H1 (cell line): Measurements from ENCODE around the gene MPC1. TPM values are rescaled to one million over a fixed set of nuclear protein-coding genes. Genes with fewer than 3 reads are reported as not detected.

Experiments
- CTCF ChIA-PET: fragments of 300-600 bp; sonication (Branson Sonifier 250); formaldehyde crosslinking; loops from one replicate; lab custom pipeline; 2021; ENCODE audit not compliant: partially characterized antibody; lab: Charles Lee
- POLR2A ChIA-PET: fragments of 300-600 bp; sonication (Branson Sonifier 250); formaldehyde crosslinking; loops from one replicate; lab custom pipeline; 2021; ENCODE audit warnings: inconsistent platforms; ENCODE audit not compliant: partially characterized antibody; lab: Charles Lee
- DNase-seq, 2 experiments: peaks; one replicate each; pipeline versions ENCODE4 v3.0.0 to v3.0.0-alpha.2; 2010 to 2022; ENCODE audit warnings: low spot score in 2 of 2, low read depth in 1 of 2, mixed read lengths in 1 of 2
- FAIRE-seq: peaks from 2 replicates; lab custom pipeline; 2011; peaks lifted over from hg19 to GRCh38; lab: Jason Lieb, UNC
- H2AFZ ChIP-seq: 2 replicates; pipeline ENCODE4 v1.8.1; 2012; ENCODE audit warnings: low read length, inconsistent platforms
- H2AK5ac ChIP-seq: 2 replicates; pipeline ENCODE4 v1.6.1; 2013; ENCODE audit warnings: low read depth, low read length
- H2BK120ac ChIP-seq: replicated peaks from 2 replicates; pipeline ENCODE3; 2013; ENCODE audit warnings: low read depth, low read length, inconsistent platforms
- H2BK12ac ChIP-seq: 2 replicates; pipeline ENCODE4 v1.6.1; 2013; ENCODE audit warnings: low read depth, low read length
- H2BK15ac ChIP-seq: 2 replicates; pipeline ENCODE4 v1.6.1; 2013; ENCODE audit warnings: low read length
- H2BK20ac ChIP-seq: 2 replicates; pipeline ENCODE4 v1.6.1; 2013; ENCODE audit warnings: low read length
- H2BK5ac ChIP-seq: 2 replicates; pipeline ENCODE4 v1.6.1; 2013; ENCODE audit warnings: low read depth, low read length
- H3K14ac ChIP-seq: 2 replicates; pipeline ENCODE4 v1.6.1; 2013; ENCODE audit warnings: inconsistent platforms; ENCODE audit not compliant: insufficient read length
- H3K18ac ChIP-seq: 2 replicates; pipeline ENCODE4 v1.6.1; 2013; ENCODE audit warnings: low read length; ENCODE audit errors: extremely low read depth
- H3K23ac ChIP-seq: 2 replicates; pipeline ENCODE4 v1.6.1; 2013; ENCODE audit warnings: inconsistent platforms; ENCODE audit not compliant: insufficient read length
- H3K23me2 ChIP-seq: 2 replicates; pipeline ENCODE4 v1.6.1; 2013; ENCODE audit warnings: low read depth, low read length
- H3K27ac ChIP-seq: 2 replicates; pipeline ENCODE4 v1.6.1; 2011; ENCODE audit warnings: low read depth, low read length, inconsistent platforms
- H3K27me3 ChIP-seq, 4 experiments: replicated peaks in 1 of 4; 1 replicate in 1 of 4; 2 replicates in 3 of 4; pipeline versions ENCODE4 v1.6.1 to v1.8.1; 2011 to 2013; ENCODE audit warnings: low read length in 3 of 4, mild to moderate bottlenecking in 3 of 4, inconsistent platforms in 2 of 4, mixed read lengths in 2 of 4, moderate library complexity in 1 of 4; ENCODE audit not compliant: control insufficient read depth in 3 of 4, insufficient read depth in 3 of 4; ENCODE audit errors: extremely low read depth in 1 of 4
- H3K36me3 ChIP-seq, 4 experiments: 2 replicates each; pipeline versions ENCODE4 v1.6.1 to v1.8.1; 2011 to 2013; ENCODE audit warnings: mild to moderate bottlenecking in 4 of 4, low read length in 3 of 4, moderate library complexity in 2 of 4, control low read depth in 1 of 4, inconsistent platforms in 1 of 4; ENCODE audit not compliant: insufficient read depth in 4 of 4, control insufficient read depth in 2 of 4
- H3K4ac ChIP-seq: replicated peaks from 2 replicates; pipeline ENCODE3; 2013; ENCODE audit warnings: low read length, low read depth, mixed read lengths, inconsistent platforms; ENCODE audit not compliant: insufficient read length
- H3K4me1 ChIP-seq, 4 experiments: replicated peaks in 1 of 4; 1 replicate in 1 of 4; 2 replicates in 3 of 4; pipeline versions ENCODE4 v1.6.1 to v1.8.1; 2011 to 2013; ENCODE audit warnings: low read length in 3 of 4, inconsistent platforms in 2 of 4, mixed read lengths in 1 of 4; ENCODE audit not compliant: insufficient read depth in 4 of 4, control insufficient read depth in 3 of 4
- H3K4me2 ChIP-seq, 2 experiments: 2 replicates each; pipeline versions ENCODE4 v1.6.1 to v1.8.1; 2011 to 2013; ENCODE audit warnings: low read depth in 2 of 2, low read length in 2 of 2, control low read depth in 1 of 2, inconsistent platforms in 1 of 2, mild to moderate bottlenecking in 1 of 2; ENCODE audit not compliant: insufficient read depth in 1 of 2
- H3K4me3 ChIP-seq, 4 experiments: fragments of 200-600, 300-600 bp in 1 of 4; sonication (generic), shearing (Covaris generic), sonication (Bioruptor Twin) in 1 of 4; 2 replicates each; pipeline versions ENCODE4 v1.5.1 to v1.8.1; 2011 to 2016; ENCODE audit warnings: low read length in 4 of 4, low read depth in 3 of 4, control low read depth in 2 of 4, inconsistent platforms in 2 of 4, mild to moderate bottlenecking in 2 of 4, mixed read lengths in 1 of 4, moderate library complexity in 1 of 4; ENCODE audit not compliant: insufficient read depth in 2 of 4; ENCODE audit errors: extremely low read depth in 1 of 4
- H3K56ac ChIP-seq: replicated peaks from 2 replicates; pipeline ENCODE3; 2013; ENCODE audit warnings: low read depth, mild to moderate bottlenecking, mixed read lengths, low read length, inconsistent platforms; ENCODE audit not compliant: insufficient read length
- H3K79me1 ChIP-seq: 2 replicates; pipeline ENCODE4 v1.6.1; 2013; ENCODE audit warnings: low read depth, low read length, control low read depth
- H3K79me2 ChIP-seq, 2 experiments: 2 replicates each; pipeline versions ENCODE4 v1.6.1 to v1.8.1; 2012 to 2013; ENCODE audit warnings: low read length in 2 of 2, mild to moderate bottlenecking in 2 of 2, inconsistent platforms in 1 of 2; ENCODE audit not compliant: insufficient read depth in 2 of 2, control insufficient read depth in 1 of 2
- H3K9ac ChIP-seq, 4 experiments: replicated peaks in 1 of 4; 1 replicate in 1 of 4; 2 replicates in 3 of 4; pipeline versions ENCODE4 v1.6.1 to v1.8.1; 2011 to 2013; ENCODE audit warnings: low read depth in 3 of 4, low read length in 3 of 4, control low read depth in 2 of 4, mild to moderate bottlenecking in 2 of 4, moderate library complexity in 2 of 4, inconsistent platforms in 1 of 4; ENCODE audit errors: extremely low read depth in 1 of 4
- H3K9me3 ChIP-seq, 2 experiments: 2 replicates each; pipeline versions ENCODE4 v1.6.1 to v1.8.1; 2012 to 2013; ENCODE audit warnings: mild to moderate bottlenecking in 2 of 2, moderate library complexity in 2 of 2, control low read depth in 1 of 2, inconsistent platforms in 1 of 2, low read depth in 1 of 2, low read length in 1 of 2, mixed read lengths in 1 of 2; ENCODE audit not compliant: insufficient read depth in 2 of 2
- H4K20me1 ChIP-seq, 2 experiments: replicated peaks in 1 of 2; 2 replicates each; pipeline versions ENCODE3 to v1.8.1; 2011 to 2013; ENCODE audit warnings: inconsistent platforms in 2 of 2, low read length in 2 of 2, mild to moderate bottlenecking in 1 of 2; ENCODE audit not compliant: insufficient read depth in 2 of 2, control insufficient read depth in 1 of 2
- H4K5ac ChIP-seq: 2 replicates; pipeline ENCODE4 v1.6.1; 2013; ENCODE audit warnings: low read length, low read depth, mixed read lengths, inconsistent platforms; ENCODE audit not compliant: insufficient read length
- H4K8ac ChIP-seq: 2 replicates; pipeline ENCODE4 v1.8.0; 2013; ENCODE audit warnings: mild to moderate bottlenecking, moderate library complexity, low read length, inconsistent platforms; ENCODE audit not compliant: insufficient read depth; ENCODE audit errors: extremely low read depth
- H4K91ac ChIP-seq: replicated peaks from 2 replicates; pipeline ENCODE3; 2013; ENCODE audit warnings: low read length, mixed read lengths, inconsistent platforms; ENCODE audit not compliant: insufficient read length
- ASH2L ChIP-seq: fragments of 200-600, 300-600 bp; sonication (generic); IDR thresholded peaks from one replicate; pipeline ENCODE4 v1.7.1; 2017; ENCODE audit warnings: low read length
- ATF3 ChIP-seq: IDR thresholded peaks from 2 replicates; pipeline ENCODE4 v1.6.1; 2011; ENCODE audit warnings: low read depth, mild to moderate bottlenecking, low read length; ENCODE audit not compliant: insufficient read depth
- CHD1 ChIP-seq: IDR thresholded peaks from 2 replicates; pipeline ENCODE4 v1.6.1; 2012; ENCODE audit warnings: low read depth, low read length, improper control_type of control experiment
- CTBP2 ChIP-seq: IDR thresholded peaks from 2 replicates; pipeline ENCODE4 v1.7.0; 2011; ENCODE audit warnings: borderline replicate concordance, mild to moderate bottlenecking, moderate library complexity, mixed read lengths, low read length; ENCODE audit not compliant: insufficient read depth, insufficient read length
- EGR1 ChIP-seq: IDR thresholded peaks from 2 replicates; pipeline ENCODE4 v1.6.1; 2011; ENCODE audit warnings: low read depth, low read length, borderline replicate concordance
- EP300 ChIP-seq, 2 experiments: IDR thresholded peaks; 1 replicate in 1 of 2; 2 replicates in 1 of 2; pipeline ENCODE4 v1.6.1; 2011 to 2012; ENCODE audit warnings: low read depth in 2 of 2, low read length in 2 of 2, mild to moderate bottlenecking in 2 of 2, borderline replicate concordance in 1 of 2, inconsistent platforms in 1 of 2, moderate library complexity in 1 of 2
- GTF2F1 ChIP-seq: IDR thresholded peaks from 2 replicates; pipeline ENCODE4 v1.6.1; 2012; ENCODE audit warnings: low read depth, low read length, improper control_type of control experiment, borderline replicate concordance
- POU5F1 ChIP-seq: IDR thresholded peaks from 2 replicates; pipeline ENCODE4 v1.6.1; 2011; ENCODE audit warnings: low read depth, mild to moderate bottlenecking, low read length, moderate library complexity
- SIX5 ChIP-seq: IDR thresholded peaks from 2 replicates; pipeline ENCODE4 v1.6.1; 2011; ENCODE audit warnings: mild to moderate bottlenecking, low read depth, low read length
- TAF1 ChIP-seq: IDR thresholded peaks from 2 replicates; pipeline ENCODE4 v1.6.1; 2011; ENCODE audit warnings: mild to moderate bottlenecking, low read depth, low read length
- TEAD4 ChIP-seq: IDR thresholded peaks from 2 replicates; pipeline ENCODE4 v1.6.1; 2012; ENCODE audit warnings: low read depth, low read length, inconsistent platforms, mixed read lengths
- YY1 ChIP-seq: IDR thresholded peaks from 2 replicates; pipeline ENCODE4 v1.6.1; 2011; ENCODE audit warnings: low read depth, mild to moderate bottlenecking, low read length
- WGBS, 2 experiments: shearing (Covaris generic) in 1 of 2; methylation state at CpG; one replicate each; pipeline versions ENCODE4 v1.1.6 to v1.1.7; 2013 to 2015; ENCODE audit warnings: low lambda C conversion rate in 2 of 2, mixed read lengths in 2 of 2, inconsistent platforms in 1 of 2, low coverage in 1 of 2, missing lambda C conversion rate in 1 of 2; ENCODE audit not compliant: insufficient replicate concordance in 2 of 2, insufficient coverage in 1 of 2, insufficient read length in 1 of 2; ENCODE audit errors: extremely low coverage in 1 of 2, missing lambda C conversion rate in 1 of 2; 5-methylcytosine and 5-hydroxymethylcytosine counted together
- polyA plus RNA-seq, 7 experiments: library from polyadenylated mRNA; depleted of rRNA in 3 of 7; stranded (reverse) in 5 of 7; unstranded in 2 of 7; fragments of >200 nt in 5 of 7; fragments of 200-250 nt in 2 of 7; gene quantifications; 1 replicate in 5 of 7; 2 replicates in 1 of 7; 4 replicates in 1 of 7; pipeline versions ENCODE4 v1.2.1 to v1.2.3, GENCODE V29; 2011 to 2013; ENCODE audit warnings: missing spikeins in 2 of 7, mixed read lengths in 2 of 7
- total RNA-seq: library from RNA; stranded (reverse); fragmentation: NEBNext Ultra II Directional; extraction: Animal tissue kit (Norgen Biotek cat#: 25700); gene quantifications from 2 replicates; pipeline ENCODE4 v1.2.1, GENCODE V29; 2021

MPC1 gene
- total and polyA plus RNA-seq, 2 of the 8 experiments (the other 6 are each of a cell fraction or from before 2014, with no cell fraction given) = 10.2 to 12.6 TPM

GRCh38 chr6:166387642-166388289, 5.0 kb upstream of the MPC1 start:
- Histone ChIP-seq H3K9ac (no peak overlapping the region; a peak in 1 of 7 replicates), H2BK15ac (no peak overlapping the region), H3K27ac (no peak overlapping the region), H2BK5ac (no peak overlapping the region), H3K18ac (no peak overlapping the region), H3K4me1 (no peaks in the 10 kb centered on the region; a peak in 1 of 7 replicates), H3K4me3 (no peak overlapping the region), H3K79me1 (no peaks in the 10 kb centered on the region), H3K36me3 (no peaks in the 10 kb centered on the region), H2AK5ac (no peak overlapping the region), H2AFZ (no peak overlapping the region), H3K27me3 (no peaks in the 10 kb centered on the region; a peak in 1 of 7 replicates), H2BK12ac (no peak overlapping the region), H3K9me3 (no peaks in the 10 kb centered on the region), H3K79me2 (no peaks in the 10 kb centered on the region), H4K5ac (no peak overlapping the region), H3K4ac (no peak overlapping the region), H3K56ac (no peak overlapping the region), H4K91ac (no peak overlapping the region), H2BK20ac (no peak overlapping the region), H4K20me1 (no peaks in the 10 kb centered on the region), H3K23me2 (peaks cover 2% of the 10 kb centered on the region; the same call in 1 of the 2 replicates), H2BK120ac (no peak overlapping the region), H3K14ac (no peak overlapping the region), H4K8ac (no peak overlapping the region), H3K4me2 (no peak overlapping the region), H3K23ac (no peak overlapping the region)
- ChIA-PET CTCF (interaction anchor here (0.8 to 2.5 kb wide), 5 partner anchors 11 to 74 kb away, joined by 3 to 13 read pairs (median 4); no protein-coding TSS in a partner anchor), POLR2A (interaction anchor here (1.0 to 1.7 kb wide), 3 partner anchors 51 to 79 kb away, joined by 3 to 4 read pairs (median 3); no protein-coding TSS in a partner anchor)
- DNase-seq (no peak), FAIRE-seq (no peak)
- WGBS, 2 experiments = 89% methylated on average over 5 of the region's 5 CpGs; no CpG with 5 or more reads in 1 of the 2 experiments
- no peak for TF ChIP-seq YY1
- no peak for TF ChIP-seq GTF2F1
- TF ChIP-seq SIX5 = no peak
- no peak for TF ChIP-seq EP300 (IDR thresholded peaks at IDR 0.05; ENCODE audit: borderline replicate concordance in 1 of 2, low read depth in 2 of 2, low read length in 2 of 2)
- no peak for TF ChIP-seq ASH2L
- TF ChIP-seq TAF1 = no peak
- TF ChIP-seq CTBP2 = no peak
- TF ChIP-seq CHD1 = no peak
- TF ChIP-seq EGR1 = no peak
- no peak for TF ChIP-seq POU5F1
- no peak for TF ChIP-seq TEAD4
- no peak for TF ChIP-seq ATF3
